ENCODE results near the gene ADA.

ADA gene

DNA sequence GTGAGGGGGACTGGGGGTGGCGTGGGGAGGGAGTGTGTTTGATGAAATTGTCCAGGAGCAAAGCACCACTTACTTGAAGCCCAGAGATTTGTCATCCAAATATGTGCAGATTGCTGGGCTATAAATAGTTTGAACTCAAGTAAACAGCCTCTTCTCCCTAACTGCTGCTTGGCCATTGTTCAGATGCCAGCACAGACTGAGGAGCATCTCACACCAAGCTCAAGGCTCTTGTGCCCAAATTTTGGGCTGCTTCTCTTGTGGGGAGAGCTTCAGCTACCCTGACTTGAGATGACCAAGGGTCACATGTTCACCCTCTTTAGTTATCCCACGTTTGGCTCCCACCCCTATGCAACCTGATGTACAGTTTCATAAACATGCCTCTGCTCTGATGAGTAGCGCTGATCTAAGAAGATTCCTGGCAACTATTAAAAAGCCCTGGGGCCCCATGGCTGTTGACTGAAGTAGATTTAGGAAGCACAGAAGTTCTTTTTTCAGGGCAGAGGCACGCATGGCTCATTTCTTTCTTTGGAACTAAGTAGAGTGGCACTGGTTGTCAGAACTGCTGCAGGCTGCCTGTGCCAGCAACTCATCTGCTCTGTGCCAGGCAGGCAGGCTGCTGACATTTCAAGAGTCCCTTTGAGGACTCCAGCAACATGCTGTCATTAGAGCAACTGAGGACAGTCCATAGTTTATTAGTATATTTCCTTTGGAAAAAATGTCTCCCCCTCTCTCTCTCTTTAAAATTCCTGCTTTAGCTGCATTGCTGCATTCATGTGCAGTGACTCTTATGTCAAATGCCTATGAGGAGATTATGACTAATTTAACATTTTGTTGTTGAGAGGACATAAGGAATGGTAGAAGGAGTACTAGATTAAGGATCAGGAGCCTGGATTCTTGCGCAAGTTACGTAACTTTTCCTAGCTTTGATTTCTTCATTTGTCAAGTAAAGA, 78.7 kb downstream of the ADA start:
- Histone ChIP-seq H3K4me1 (ENCODE audit: low read length) (peaks cover 13% of the 10 kb centered on the region), H3K9me2 (replicated peaks; ENCODE audit: insufficient read depth, low read length) (no peaks in the 10 kb centered on the region), H3K9ac (ENCODE audit: low read length) (no peak overlapping the region), H3K27ac (ENCODE audit: low read length) (no peak overlapping the region), H3K4me2 (ENCODE audit: low read depth, low read length) (no peak overlapping the region), H3K9me3 (replicated peaks; ENCODE audit: insufficient read depth, low read length) (no peaks in the 10 kb centered on the region), H4K20me1 (ENCODE audit: insufficient read depth, low read length) (no peaks in the 10 kb centered on the region), H3K79me2 (ENCODE audit: low read length) (no peaks in the 10 kb centered on the region), H3F3A (ENCODE audit: insufficient read depth, low read length) (no peaks in the 10 kb centered on the region), H3K27me3 (replicated peaks; ENCODE audit: insufficient read depth, low read length) (no peaks in the 10 kb centered on the region), H3K4me3 (ENCODE audit: low read length) (no peak overlapping the region), H2AFZ (ENCODE audit: low read length) (no peak overlapping the region), H3K36me3 (replicated peaks; ENCODE audit: insufficient read depth, low read length) (no peaks in the 10 kb centered on the region)
- no peak for TF ChIP-seq CTCF (IDR thresholded peaks at IDR 0.05; ENCODE audit: low read length)
- TF ChIP-seq EZH2phosphoT487 (IDR thresholded peaks at IDR 0.05; ENCODE audit: low read length): no peak
- TF ChIP-seq EZH2 (optimal IDR thresholded peaks at IDR 0.05; ENCODE audit: low read depth, low read length): no peak
- no peak for DNase-seq

DNA sequence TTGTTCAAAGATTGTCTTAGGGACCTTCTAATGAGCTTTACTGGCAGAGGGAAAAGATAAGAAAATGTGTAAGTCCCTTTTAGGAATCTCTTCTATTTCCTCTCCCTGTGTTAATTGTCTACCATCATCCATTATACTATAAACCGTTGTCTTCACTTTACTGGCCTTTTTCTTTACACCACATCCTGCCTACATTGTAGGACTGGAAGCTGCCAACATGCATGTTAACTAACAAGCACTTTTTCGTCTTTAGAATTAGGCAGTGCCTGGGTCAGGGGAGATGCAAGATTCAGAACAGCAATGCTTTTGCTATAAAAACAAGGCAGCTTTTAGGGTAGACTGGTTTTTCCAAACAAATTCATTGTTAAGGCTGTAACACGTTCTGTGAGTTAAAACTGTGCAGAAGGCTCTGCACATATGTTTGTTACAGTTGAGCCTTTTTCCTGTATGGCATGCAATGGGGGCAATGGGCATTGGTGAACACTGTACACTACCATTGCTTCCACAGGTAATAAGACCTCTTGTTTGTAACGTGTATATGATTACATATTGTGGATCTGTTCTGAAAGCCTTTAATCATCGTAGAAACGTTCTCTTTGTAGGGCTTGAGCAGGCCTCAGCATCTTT, 80.0 kb downstream of the ADA start:
- H3K4me3 ChIP-seq (ENCODE audit: low read length): no peak overlapping the region
- no peak for TF ChIP-seq EZH2phosphoT487 (IDR thresholded peaks at IDR 0.05; ENCODE audit: low read length)
- no peak for TF ChIP-seq CTCF (IDR thresholded peaks at IDR 0.05; ENCODE audit: low read length)
- no peak for TF ChIP-seq EZH2 (optimal IDR thresholded peaks at IDR 0.05; ENCODE audit: low read depth, low read length)

GRCh38 chr20:44570367-44570766, 81.1 kb downstream of the ADA start:
- Histone ChIP-seq H3K36me3 (replicated peaks; ENCODE audit: insufficient read depth, low read length) (no peaks in the 10 kb centered on the region), H3K79me2 (ENCODE audit: low read length) (no peaks in the 10 kb centered on the region), H3K4me1 (ENCODE audit: low read length) (peaks cover 13% of the 10 kb centered on the region), H3K27me3 (replicated peaks; ENCODE audit: insufficient read depth, low read length) (no peaks in the 10 kb centered on the region), H3K27ac (ENCODE audit: low read length) (no peak overlapping the region), H3K4me3 (ENCODE audit: low read length) (no peak overlapping the region), H3K9ac (ENCODE audit: low read length) (no peak overlapping the region), H2AFZ (ENCODE audit: low read length) (no peak overlapping the region), H3K9me2 (replicated peaks; ENCODE audit: insufficient read depth, low read length) (no peaks in the 10 kb centered on the region), H3K9me3 (replicated peaks; ENCODE audit: insufficient read depth, low read length) (no peaks in the 10 kb centered on the region), H3F3A (ENCODE audit: insufficient read depth, low read length) (no peaks in the 10 kb centered on the region), H3K4me2 (ENCODE audit: low read depth, low read length) (no peak overlapping the region), H4K20me1 (ENCODE audit: insufficient read depth, low read length) (no peaks in the 10 kb centered on the region)
- no peak for DNase-seq
- TF ChIP-seq CTCF (IDR thresholded peaks at IDR 0.05; ENCODE audit: low read length) (no peak), EZH2phosphoT487 (IDR thresholded peaks at IDR 0.05; ENCODE audit: low read length) (no peak), EZH2 (optimal IDR thresholded peaks at IDR 0.05; ENCODE audit: low read depth, low read length) (no peak)

More for the DNA sequence above, 80.0 kb downstream of the ADA start:
- no peak for DNase-seq
- H3K9me2 ChIP-seq (replicated peaks; ENCODE audit: insufficient read depth, low read length): no peaks in the 10 kb centered on the region
- no peaks in the 10 kb centered on the region for H3F3A ChIP-seq (ENCODE audit: insufficient read depth, low read length)
- H3K9me3 ChIP-seq (replicated peaks; ENCODE audit: insufficient read depth, low read length): no peaks in the 10 kb centered on the region
- H3K4me1 ChIP-seq (ENCODE audit: low read length): peaks cover 13% of the 10 kb centered on the region
- no peaks in the 10 kb centered on the region for H3K36me3 ChIP-seq (replicated peaks; ENCODE audit: insufficient read depth, low read length)
- H2AFZ ChIP-seq (ENCODE audit: low read length): no peak overlapping the region
- H3K4me2 ChIP-seq (ENCODE audit: low read depth, low read length): no peak overlapping the region
- H4K20me1 ChIP-seq (ENCODE audit: insufficient read depth, low read length): no peaks in the 10 kb centered on the region
- H3K9ac ChIP-seq (ENCODE audit: low read length): no peak overlapping the region
- H3K79me2 ChIP-seq (ENCODE audit: low read length): no peaks in the 10 kb centered on the region
- H3K27me3 ChIP-seq (replicated peaks; ENCODE audit: insufficient read depth, low read length): no peaks in the 10 kb centered on the region
- no peak overlapping the region for H3K27ac ChIP-seq (ENCODE audit: low read length)
